ENCODE results near the gene TRABD2B. TPM values are rescaled to one million over a fixed set of nuclear protein-coding genes. Genes with fewer than 3 reads are reported as not detected.
A peak's percentile ranks its signal among the peaks of the same experiment; 100 is the strongest.

TRABD2B gene
- total RNA-seq, 2 experiments from 2014 or later = not detected

DNA sequence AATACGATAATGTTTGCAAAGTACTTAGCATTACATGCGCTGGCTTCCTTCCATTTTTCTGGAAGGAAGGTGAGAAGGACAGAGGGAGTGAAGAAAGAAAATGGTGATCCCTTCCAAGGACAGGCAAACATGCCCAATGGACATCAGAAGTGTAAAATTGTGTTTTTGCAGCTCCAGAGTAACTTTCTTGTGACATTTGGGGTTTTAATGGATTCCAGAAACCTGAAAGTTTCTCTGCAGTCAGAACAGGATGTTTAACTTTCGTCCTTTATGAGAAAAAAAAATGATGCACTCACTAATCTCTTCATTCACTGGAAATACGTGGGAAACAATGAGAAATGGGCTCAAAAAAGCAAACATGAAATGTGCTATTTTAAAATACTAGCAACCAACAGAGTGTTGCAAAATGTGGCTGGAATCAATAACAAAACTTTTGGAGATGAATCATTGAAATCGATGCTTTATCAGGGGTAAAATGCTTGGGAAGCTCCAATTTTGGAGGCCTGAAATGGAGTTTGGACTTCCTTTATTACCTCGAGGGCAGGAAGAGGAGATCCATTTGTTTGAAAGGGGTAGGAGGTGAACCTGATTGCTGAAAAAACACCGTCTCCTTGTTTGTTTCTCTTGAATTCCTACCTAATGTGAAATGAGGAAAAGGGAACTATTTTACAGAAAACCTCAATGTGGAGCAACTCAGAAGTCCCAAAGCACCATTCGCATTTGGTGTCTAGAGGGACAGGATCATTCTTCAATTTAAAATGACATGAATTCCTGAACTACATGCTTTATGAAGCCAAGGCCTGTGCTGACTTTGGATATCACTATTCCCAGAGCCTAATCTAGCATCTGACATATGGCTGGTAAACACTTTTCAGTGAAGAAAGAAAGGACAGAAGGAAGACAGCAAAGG is 129.5 kb downstream of the TRABD2B start:
- H3K27me3 Mint-ChIP-seq = peaks cover 6% of the 10 kb centered on the region
- no peak overlapping the region for H3K27ac Mint-ChIP-seq
- no peak for DNase-seq
- H3K4me3 Mint-ChIP-seq = no peak overlapping the region
- no peaks in the 10 kb centered on the region for H3K9me3 Mint-ChIP-seq
- no peaks in the 10 kb centered on the region for H3K36me3 Mint-ChIP-seq
- H3K4me1 Mint-ChIP-seq = no peaks in the 10 kb centered on the region

DNA sequence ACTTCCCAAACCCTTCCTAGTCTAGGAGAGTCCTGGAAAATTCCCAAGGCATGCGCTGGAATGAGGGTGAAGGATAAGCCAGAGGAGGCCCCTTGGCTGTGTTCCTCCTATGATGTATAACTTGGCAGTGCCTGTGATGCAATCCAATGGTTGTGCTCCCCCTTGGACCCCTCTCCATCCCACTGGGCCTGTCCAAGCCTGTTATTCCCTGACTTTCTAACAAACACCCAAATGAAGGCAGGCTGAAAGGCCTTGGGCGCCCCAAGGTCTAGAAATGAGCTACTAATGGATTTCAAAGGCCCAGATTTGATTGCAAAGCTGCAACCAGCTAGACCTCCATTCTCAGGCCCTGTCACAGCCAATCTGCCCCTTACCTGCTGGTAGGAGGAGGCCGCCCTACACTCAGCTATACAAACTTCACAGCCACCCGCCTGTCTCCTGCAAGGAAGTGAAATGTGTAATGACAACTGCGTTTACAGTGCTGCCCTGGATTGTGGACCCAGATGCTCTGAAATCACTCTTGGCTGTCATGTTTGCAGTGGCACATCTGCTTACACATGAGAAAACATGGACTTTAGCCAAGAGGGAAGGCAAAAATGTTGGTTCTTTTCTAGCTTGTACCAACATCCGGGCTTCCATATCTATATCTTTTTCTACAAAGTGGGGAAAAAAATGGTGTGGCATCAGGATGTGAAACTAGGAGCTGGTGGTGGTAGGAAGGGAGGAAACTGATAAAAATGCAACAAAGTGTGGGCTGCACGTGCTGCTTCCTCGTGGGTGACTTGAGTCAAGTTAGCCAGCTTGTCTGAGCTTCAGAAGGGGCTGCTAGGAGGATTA is 130.4 kb downstream of the TRABD2B start:
- Mint-ChIP-seq H3K4me1 (no peaks in the 10 kb centered on the region), H3K27me3 (peaks cover 6% of the 10 kb centered on the region), H3K9me3 (no peaks in the 10 kb centered on the region), H3K27ac (no peak overlapping the region), H3K36me3 (no peaks in the 10 kb centered on the region), H3K4me3 (no peak overlapping the region)
- DNase-seq = no peak

DNA sequence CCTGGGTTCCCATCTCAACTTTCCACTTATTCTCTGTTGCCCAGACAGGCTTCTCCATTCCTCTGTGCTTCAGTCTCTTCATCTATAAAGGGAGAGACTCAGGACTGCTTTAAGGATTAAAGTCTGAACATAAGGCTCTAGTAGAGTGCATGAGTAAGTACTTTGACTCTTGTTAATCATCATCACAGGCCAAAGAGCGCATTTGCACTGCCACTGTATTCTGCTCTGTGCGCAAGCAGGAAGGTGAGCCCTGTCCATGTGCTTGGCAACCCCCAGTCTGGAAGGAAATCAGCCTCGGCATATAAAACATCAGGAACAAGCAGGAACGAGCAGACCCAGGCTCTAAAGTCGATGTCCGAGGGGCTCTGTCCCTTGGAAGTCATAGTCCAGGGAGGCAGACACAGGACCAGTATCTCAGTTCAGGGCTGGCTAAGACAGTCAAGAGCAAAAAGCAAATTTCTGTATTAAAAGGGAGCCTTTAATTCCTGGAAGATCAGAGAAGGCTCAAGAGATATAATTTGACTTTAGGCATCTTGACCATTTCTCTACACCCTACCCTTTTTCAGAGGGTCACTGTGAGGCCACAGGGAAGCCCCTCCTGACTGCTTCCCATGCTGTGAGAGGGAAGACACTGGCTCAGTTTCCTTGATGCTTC is 131.2 kb downstream of the TRABD2B start:
- Mint-ChIP-seq H3K27ac (no peak overlapping the region), H3K4me3 (no peak overlapping the region), H3K27me3 (peaks cover 6% of the 10 kb centered on the region), H3K4me1 (no peaks in the 10 kb centered on the region), H3K36me3 (no peaks in the 10 kb centered on the region), H3K9me3 (no peaks in the 10 kb centered on the region)
- no peak for DNase-seq

DNA sequence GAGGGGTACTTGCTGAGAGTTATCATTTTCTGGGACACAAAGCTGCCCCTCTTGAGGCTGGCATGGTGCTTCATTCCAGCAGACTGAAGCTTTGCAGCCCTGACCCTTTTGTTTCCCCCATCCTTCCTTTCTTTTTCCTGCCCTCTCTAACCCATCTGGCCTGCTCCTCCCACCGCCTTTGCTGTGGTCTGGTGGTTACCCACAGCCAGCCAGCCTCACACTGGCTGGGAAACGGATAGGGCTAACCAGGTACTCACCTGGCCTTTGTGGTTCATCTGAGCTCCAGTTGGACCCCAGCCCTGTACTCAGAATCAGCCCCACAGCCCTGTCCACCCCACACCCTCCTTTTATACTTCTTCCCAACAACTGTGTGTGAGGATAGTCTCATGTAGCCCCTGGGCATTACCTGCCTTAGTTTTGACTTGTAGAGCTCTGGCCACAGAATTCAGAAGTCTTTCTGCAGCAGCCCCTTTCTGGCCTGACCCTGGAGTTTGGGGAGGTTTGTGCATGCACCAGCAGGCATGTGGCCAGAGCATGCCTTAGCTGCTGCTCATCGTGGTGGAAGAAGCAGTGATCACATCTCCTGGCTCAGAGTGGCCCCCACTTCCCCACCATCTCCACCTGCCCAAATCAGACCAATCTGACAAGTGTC is 138.0 kb downstream of the TRABD2B start:
- Mint-ChIP-seq H3K9me3 (no peaks in the 10 kb centered on the region), H3K27me3 (peaks cover 8% of the 10 kb centered on the region), H3K4me3 (no peak overlapping the region), H3K4me1 (no peaks in the 10 kb centered on the region), H3K27ac (no peak overlapping the region), H3K36me3 (no peaks in the 10 kb centered on the region)
- peak; percentile 4 for DNase-seq

DNA sequence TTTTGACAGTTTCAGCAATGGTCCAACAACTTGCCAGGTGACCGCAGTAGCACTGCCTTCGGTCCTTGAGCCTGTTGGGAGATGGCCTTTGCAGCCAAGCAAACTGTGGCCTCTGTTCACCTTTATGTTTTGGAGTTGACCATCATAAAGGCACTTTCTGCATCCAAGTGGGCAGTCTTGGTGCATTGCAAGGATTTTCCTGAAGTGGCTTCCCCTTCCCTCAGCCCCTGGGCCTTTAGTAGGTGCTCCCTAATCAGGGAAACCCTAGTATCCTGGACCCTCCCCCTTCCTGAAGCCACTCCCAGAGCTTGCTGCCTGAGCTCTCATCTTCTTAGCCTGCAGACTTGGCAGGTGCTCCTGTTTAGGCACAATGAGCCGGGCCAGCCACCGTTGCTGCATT is 140.2 kb downstream of the TRABD2B start:
- H3K27me3 Mint-ChIP-seq = peaks cover 8% of the 10 kb centered on the region
- no peaks in the 10 kb centered on the region for H3K4me1 Mint-ChIP-seq
- no peak overlapping the region for H3K27ac Mint-ChIP-seq
- no peak overlapping the region for H3K4me3 Mint-ChIP-seq
- H3K9me3 Mint-ChIP-seq = no peaks in the 10 kb centered on the region
- no peak for DNase-seq
- no peaks in the 10 kb centered on the region for H3K36me3 Mint-ChIP-seq

DNA sequence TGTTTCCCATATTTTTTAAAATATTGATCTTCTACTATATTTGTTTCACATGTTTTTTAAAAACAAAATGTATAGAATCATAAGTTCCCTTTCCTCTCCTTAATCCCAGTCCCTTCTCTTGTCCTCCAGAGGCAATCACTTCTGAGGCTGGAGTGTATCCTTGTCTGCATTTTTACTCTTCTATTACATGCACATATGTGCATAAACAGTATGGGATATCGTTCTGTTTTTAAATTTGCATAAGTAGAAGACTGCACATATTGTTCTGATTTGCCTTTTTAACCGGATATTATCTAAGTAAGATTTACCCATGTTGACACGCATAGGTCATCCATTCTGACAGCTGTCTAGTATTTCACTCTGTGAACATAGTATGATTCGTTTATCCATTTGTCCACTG is 142.0 kb downstream of the TRABD2B start:
- H3K4me1 Mint-ChIP-seq = no peaks in the 10 kb centered on the region
- H3K27me3 Mint-ChIP-seq = peaks cover 8% of the 10 kb centered on the region
- no peaks in the 10 kb centered on the region for H3K36me3 Mint-ChIP-seq
- no peak overlapping the region for H3K4me3 Mint-ChIP-seq
- no peak for DNase-seq
- H3K9me3 Mint-ChIP-seq = no peaks in the 10 kb centered on the region
- H3K27ac Mint-ChIP-seq = no peak overlapping the region

DNA sequence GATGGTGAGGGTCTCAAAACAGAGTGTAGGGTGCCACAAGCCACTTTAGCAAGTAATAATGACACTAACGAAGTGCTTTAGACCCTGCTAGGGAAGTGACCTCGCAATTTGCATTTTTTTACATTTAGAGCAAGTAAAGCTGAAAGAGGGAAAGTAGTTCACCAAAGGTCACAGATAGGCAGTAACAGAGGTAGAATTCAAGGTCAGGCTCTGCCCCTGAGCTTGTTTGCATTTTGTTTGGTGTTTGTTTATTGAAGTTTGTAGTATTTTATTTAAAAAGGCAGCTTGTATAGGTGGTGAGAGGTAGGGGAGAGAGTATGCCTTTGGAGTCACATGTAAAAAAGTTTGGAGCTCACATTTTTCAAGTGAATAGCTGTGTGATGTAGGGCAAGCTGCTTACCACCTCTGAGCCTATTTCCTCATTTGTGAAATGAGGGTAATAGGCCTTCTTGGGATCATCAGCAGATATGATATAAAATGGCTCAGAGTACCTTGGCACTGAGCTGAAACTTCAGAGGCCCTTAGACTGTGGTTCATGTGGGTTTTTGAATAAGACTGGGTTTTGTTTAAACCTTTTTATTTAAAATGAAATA is 142.5 kb downstream of the TRABD2B start:
- Mint-ChIP-seq H3K27me3 (peaks cover 8% of the 10 kb centered on the region), H3K4me3 (no peak overlapping the region), H3K27ac (no peak overlapping the region), H3K4me1 (no peaks in the 10 kb centered on the region), H3K36me3 (no peaks in the 10 kb centered on the region), H3K9me3 (no peaks in the 10 kb centered on the region)
- no peak for DNase-seq

DNA sequence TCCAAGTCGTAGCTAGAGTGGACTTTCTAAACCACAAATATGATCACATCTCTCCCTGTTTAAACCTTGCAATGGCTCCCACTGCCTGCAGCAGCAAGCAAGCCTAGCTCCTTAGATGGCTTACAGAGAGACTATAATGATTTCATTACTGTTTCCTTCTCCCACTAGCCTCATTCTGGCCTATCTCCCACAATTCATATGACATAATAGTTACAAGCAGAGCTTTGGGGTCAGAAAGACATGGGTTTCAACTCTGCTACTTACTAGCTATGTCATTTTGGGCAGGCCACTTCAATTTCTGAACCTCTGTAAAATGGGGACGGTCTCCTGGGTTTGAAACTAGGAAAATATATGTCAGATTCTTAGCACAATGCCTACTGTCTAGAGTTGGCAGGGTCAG is 143.3 kb downstream of the TRABD2B start:
- H3K4me3 Mint-ChIP-seq = no peak overlapping the region
- no peaks in the 10 kb centered on the region for H3K4me1 Mint-ChIP-seq
- H3K9me3 Mint-ChIP-seq = no peaks in the 10 kb centered on the region
- H3K27ac Mint-ChIP-seq = no peak overlapping the region
- H3K27me3 Mint-ChIP-seq = peaks cover 3% of the 10 kb centered on the region
- DNase-seq = no peak
- no peaks in the 10 kb centered on the region for H3K36me3 Mint-ChIP-seq

DNA sequence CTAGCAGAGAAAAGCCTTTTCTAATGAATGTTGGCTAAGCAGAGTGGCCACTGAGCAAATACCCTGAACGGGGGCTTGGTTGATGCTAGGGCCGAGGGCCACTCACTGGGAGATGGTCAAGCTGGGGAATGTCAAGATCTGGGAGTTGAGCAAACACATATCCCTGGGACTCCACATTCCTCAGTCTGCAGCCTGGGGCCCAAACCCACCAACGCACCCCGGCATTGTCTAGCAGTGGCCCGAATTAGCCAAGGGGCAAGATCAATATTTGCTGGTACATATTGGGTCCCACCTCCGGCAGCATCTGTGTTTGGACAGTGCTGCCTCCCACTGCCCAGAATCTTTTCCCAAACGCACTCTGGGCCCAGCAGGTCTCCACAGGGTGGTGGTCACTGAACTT is 144.1 kb downstream of the TRABD2B start:
- H3K27ac Mint-ChIP-seq = no peak overlapping the region
- no peak for DNase-seq
- peaks cover 3% of the 10 kb centered on the region for H3K27me3 Mint-ChIP-seq
- no peaks in the 10 kb centered on the region for H3K9me3 Mint-ChIP-seq
- H3K36me3 Mint-ChIP-seq = no peaks in the 10 kb centered on the region
- no peak overlapping the region for H3K4me3 Mint-ChIP-seq
- no peaks in the 10 kb centered on the region for H3K4me1 Mint-ChIP-seq

DNA sequence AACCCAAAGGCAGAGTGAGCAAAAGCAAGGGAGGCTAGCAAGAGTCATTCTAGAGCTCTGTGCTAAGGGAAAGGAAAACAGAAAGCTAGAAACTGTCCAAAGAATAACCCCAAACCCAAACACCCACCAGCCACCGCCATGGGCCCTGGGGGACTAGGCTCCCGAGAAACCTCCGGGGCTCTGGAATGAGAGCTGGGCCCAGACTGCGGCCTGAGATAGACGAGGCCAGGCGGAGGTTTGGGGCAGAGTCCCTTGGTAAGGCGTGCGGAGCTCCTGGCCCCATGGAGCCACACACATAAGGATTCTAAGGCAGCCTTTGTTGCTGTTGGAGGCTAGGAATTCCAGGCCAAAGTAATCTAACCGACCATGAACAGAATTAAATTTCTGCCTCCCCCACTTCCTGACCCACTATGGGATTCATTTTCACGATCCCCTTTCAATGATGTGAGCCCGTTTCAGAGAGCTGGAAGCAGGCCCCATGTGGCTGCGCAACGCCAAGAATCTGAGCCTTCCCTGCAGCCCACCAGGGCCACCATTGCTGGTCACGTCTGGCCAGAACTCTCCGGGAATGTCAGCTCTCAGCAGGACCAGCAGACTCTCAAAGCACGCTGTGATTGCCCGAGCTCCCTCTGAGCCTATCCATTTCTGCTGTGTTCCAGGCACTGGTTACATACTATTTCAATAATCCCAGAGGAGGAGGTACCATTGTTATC is 145.0 kb downstream of the TRABD2B start:
- Mint-ChIP-seq H3K9me3 (no peaks in the 10 kb centered on the region), H3K4me3 (no peak overlapping the region), H3K27ac (no peak overlapping the region), H3K27me3 (peaks cover 3% of the 10 kb centered on the region), H3K4me1 (no peaks in the 10 kb centered on the region), H3K36me3 (no peaks in the 10 kb centered on the region)
- no peak for DNase-seq

DNA sequence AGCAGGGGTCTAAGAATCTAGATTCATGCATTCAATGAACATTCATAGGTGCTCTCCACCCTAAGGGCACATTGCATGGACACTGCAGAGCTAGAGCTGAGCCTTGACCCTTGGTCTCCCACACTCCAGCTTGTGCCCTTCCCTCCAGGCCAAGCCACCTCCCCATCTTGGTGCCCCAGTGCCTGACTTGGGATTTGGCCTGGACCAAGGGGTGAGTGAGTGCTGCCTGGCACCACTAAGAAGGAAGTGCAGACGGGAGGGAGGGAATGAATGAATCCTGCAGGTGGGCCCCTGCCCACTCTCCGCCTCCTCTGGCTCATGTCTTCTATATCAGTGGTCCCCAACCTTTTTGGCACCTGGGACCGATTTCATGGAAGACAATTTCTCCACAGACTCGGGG is 146.7 kb downstream of the TRABD2B start:
- H3K9me3 Mint-ChIP-seq = no peaks in the 10 kb centered on the region
- no peaks in the 10 kb centered on the region for H3K36me3 Mint-ChIP-seq

DNA sequence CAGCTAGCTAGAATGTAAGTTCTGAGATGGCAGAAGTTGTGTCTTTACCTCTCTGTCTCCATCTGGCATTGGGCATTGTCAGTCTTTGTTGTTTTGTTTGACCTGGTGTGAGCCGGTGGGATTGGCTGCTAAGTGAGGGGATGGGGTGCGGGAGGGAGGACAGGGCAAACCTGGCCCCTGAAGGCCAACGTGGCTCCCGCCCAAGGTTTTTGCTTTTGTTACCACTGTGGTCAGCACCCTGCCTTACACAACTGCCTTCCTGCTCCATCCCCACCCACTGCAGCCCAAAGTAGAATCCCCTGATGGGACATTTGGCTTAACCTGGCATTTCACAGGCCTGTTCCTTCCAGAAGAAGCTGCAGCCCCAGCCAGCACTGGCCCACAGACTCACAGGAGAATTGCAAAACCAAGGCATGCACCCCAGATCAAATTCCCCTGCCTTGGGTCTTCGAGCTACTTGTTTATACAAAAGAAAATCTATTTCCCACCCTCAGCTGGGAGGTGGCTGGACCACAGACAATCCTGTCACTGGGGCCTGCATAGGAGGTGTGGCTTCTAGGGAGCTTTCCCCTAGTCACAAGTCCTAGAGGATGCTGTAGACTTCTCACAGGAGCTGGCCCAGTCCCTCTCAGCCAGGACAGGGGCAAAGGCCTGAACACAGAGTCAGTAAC is 147.5 kb downstream of the TRABD2B start:
- Mint-ChIP-seq H3K9me3 (no peaks in the 10 kb centered on the region), H3K27ac (no peak overlapping the region), H3K27me3 (no peaks in the 10 kb centered on the region), H3K4me3 (no peak overlapping the region), H3K4me1 (no peaks in the 10 kb centered on the region), H3K36me3 (no peaks in the 10 kb centered on the region)
- no peak for DNase-seq

More for the DNA sequence above, 146.7 kb downstream of the TRABD2B start:
- Mint-ChIP-seq H3K27me3 (no peaks in the 10 kb centered on the region), H3K4me1 (no peaks in the 10 kb centered on the region), H3K27ac (no peak overlapping the region), H3K4me3 (no peak overlapping the region)
- no peak for DNase-seq

DNA sequence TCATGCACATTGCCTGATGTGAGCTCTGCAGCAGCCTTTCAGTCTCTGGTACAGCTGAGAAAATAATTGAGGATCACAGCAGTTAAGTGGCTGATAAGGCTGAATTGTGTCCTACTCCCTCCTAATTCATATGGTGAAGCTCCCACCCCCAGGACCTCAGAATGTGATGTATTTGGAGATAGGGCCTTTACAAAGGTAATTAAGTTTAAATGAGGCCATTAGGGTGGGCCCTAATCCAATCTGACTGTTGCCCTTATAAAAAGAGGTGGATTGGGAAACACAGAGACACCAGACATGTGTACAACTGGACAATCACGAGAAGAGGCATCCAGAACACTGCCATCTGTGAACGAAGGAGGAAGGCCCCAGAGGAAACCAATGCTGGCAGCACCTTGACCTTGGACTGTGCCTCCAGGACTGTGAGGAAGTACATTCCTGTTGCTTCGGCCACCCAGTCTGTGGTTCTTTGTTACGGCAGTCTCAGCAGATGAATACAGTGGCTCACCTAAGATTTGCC is 148.1 kb downstream of the TRABD2B start:
- no peak overlapping the region for H3K27ac Mint-ChIP-seq
- H3K4me1 Mint-ChIP-seq = no peaks in the 10 kb centered on the region
- H3K27me3 Mint-ChIP-seq = no peaks in the 10 kb centered on the region
- no peaks in the 10 kb centered on the region for H3K9me3 Mint-ChIP-seq
- no peak for DNase-seq
- H3K36me3 Mint-ChIP-seq = no peaks in the 10 kb centered on the region
- H3K4me3 Mint-ChIP-seq = no peak overlapping the region

Measured in activated naive CD8-positive, alpha-beta T cell treated with anti-CD3 and anti-CD28 coated beads for 36 hours (primary cell).